GM23338 (cell line): ENCODE measurements around the gene CLEC3B.

Experiments
- CREB1 ChIP-seq: fragments of 250-450 bp; sonication (Bioruptor Pico); IDR thresholded peaks from 2 replicates; pipeline ENCODE4 v1.5.0; 2020; ENCODE audit warnings: low read depth, mild to moderate bottlenecking, moderate library complexity
- EZH2 ChIP-seq: fragments of 200-600 bp; sonication (generic); IDR thresholded peaks from one replicate; pipeline ENCODE4 v1.8.0; 2017; ENCODE audit warnings: antibody characterized with exemption, mild to moderate bottlenecking, low read depth; ENCODE audit not compliant: unreplicated experiment
- POLR2AphosphoS5 ChIP-seq: IDR thresholded peaks from 2 replicates; pipeline ENCODE4 v1.6.1; 2016; ENCODE audit warnings: antibody characterized with exemption, low read depth
- TF ChIP-seq, protein P1 (sequence below), 2 experiments: fragments of 200-600 bp in 1 of 2; sonication (generic) in 1 of 2; conservative IDR thresholded peaks; 2 replicates each; pipeline versions ENCODE4 v1.5.1 to v1.6.1; 2016 to 2017; ENCODE audit warnings: antibody characterized with exemption in 2 of 2, low read depth in 2 of 2, mild to moderate bottlenecking in 2 of 2, moderate library complexity in 1 of 2
- TF ChIP-seq, protein P2 (sequence below): IDR thresholded peaks from 2 replicates; pipeline ENCODE4 v1.6.1; 2016; ENCODE audit warnings: antibody characterized with exemption
- TF ChIP-seq, protein P3 (sequence below): IDR thresholded peaks from one replicate; pipeline ENCODE4 v1.6.1; 2018; ENCODE audit warnings: antibody characterized with exemption; ENCODE audit not compliant: unreplicated experiment

DNA sequence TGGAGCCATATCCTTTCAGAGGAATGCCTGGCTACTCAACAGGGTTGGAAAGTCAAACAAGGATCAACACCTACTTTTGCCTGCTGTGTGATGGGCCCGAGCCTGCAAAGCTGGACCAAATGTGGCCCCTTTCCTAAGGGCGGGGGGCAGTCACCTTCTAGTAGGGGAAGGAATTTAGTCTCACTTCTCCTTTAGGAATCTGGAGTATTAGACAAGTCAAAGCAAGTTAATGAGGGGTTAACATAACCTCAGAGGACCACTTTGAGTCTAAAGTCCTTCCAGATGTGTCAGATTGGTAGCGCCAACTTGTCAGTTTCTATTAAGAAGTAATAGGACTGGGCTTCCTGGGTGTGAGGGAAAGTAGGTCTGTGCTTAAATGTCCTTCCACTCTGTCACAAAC, 43.3 kb upstream of the CLEC3B start:
- TF ChIP-seq, protein P1, sequence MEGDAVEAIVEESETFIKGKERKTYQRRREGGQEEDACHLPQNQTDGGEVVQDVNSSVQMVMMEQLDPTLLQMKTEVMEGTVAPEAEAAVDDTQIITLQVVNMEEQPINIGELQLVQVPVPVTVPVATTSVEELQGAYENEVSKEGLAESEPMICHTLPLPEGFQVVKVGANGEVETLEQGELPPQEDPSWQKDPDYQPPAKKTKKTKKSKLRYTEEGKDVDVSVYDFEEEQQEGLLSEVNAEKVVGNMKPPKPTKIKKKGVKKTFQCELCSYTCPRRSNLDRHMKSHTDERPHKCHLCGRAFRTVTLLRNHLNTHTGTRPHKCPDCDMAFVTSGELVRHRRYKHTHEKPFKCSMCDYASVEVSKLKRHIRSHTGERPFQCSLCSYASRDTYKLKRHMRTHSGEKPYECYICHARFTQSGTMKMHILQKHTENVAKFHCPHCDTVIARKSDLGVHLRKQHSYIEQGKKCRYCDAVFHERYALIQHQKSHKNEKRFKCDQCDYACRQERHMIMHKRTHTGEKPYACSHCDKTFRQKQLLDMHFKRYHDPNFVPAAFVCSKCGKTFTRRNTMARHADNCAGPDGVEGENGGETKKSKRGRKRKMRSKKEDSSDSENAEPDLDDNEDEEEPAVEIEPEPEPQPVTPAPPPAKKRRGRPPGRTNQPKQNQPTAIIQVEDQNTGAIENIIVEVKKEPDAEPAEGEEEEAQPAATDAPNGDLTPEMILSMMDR (conservative IDR thresholded peaks at IDR 0.05; ENCODE audit: low read depth in 2 of 2): no peak
- TF ChIP-seq POLR2AphosphoS5: no peak
- TF ChIP-seq, protein P2, sequence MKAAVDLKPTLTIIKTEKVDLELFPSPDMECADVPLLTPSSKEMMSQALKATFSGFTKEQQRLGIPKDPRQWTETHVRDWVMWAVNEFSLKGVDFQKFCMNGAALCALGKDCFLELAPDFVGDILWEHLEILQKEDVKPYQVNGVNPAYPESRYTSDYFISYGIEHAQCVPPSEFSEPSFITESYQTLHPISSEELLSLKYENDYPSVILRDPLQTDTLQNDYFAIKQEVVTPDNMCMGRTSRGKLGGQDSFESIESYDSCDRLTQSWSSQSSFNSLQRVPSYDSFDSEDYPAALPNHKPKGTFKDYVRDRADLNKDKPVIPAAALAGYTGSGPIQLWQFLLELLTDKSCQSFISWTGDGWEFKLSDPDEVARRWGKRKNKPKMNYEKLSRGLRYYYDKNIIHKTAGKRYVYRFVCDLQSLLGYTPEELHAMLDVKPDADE: no peak
- no peak for TF ChIP-seq CREB1 (CRISPR knock-in tag)
- TF ChIP-seq, protein P3, sequence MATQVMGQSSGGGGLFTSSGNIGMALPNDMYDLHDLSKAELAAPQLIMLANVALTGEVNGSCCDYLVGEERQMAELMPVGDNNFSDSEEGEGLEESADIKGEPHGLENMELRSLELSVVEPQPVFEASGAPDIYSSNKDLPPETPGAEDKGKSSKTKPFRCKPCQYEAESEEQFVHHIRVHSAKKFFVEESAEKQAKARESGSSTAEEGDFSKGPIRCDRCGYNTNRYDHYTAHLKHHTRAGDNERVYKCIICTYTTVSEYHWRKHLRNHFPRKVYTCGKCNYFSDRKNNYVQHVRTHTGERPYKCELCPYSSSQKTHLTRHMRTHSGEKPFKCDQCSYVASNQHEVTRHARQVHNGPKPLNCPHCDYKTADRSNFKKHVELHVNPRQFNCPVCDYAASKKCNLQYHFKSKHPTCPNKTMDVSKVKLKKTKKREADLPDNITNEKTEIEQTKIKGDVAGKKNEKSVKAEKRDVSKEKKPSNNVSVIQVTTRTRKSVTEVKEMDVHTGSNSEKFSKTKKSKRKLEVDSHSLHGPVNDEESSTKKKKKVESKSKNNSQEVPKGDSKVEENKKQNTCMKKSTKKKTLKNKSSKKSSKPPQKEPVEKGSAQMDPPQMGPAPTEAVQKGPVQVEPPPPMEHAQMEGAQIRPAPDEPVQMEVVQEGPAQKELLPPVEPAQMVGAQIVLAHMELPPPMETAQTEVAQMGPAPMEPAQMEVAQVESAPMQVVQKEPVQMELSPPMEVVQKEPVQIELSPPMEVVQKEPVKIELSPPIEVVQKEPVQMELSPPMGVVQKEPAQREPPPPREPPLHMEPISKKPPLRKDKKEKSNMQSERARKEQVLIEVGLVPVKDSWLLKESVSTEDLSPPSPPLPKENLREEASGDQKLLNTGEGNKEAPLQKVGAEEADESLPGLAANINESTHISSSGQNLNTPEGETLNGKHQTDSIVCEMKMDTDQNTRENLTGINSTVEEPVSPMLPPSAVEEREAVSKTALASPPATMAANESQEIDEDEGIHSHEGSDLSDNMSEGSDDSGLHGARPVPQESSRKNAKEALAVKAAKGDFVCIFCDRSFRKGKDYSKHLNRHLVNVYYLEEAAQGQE: no peak
- no peak for TF ChIP-seq EZH2
